Naive thymus-derived CD4-positive, alpha-beta T cell (primary cell): ENCODE measurements around the gene BICD1. TPM values are rescaled to one million over a fixed set of nuclear protein-coding genes. Genes with fewer than 3 reads are reported as not detected.
"Not testable (repeated sequence)": the region's sequence is repeated elsewhere in the genome, so short reads cannot be mapped to it uniquely, and the experiment has no call there.

Experiments
- ATAC-seq: fragments of 150-1000 bp; cut with Tn5 transposase; 2 replicates; pipeline ENCODE4 v1.10.0; 2021; ENCODE audit warnings: mild to moderate bottlenecking, moderate library complexity
- CTCF ChIA-PET: fragments of 350-600 bp; sonication (Branson Sonifier 250); formaldehyde crosslinking; loops from one replicate; lab custom pipeline; 2021; ENCODE audit warnings: antibody characterized with exemption; lab: Charles Lee
- POLR2A ChIA-PET: fragments of 350-600 bp; sonication (Branson Sonifier 250); formaldehyde crosslinking; loops from one replicate; lab custom pipeline; 2021; ENCODE audit warnings: antibody characterized with exemption, inconsistent platforms; lab: Charles Lee
- DNase-seq, 9 donors: peaks; one replicate each; pipeline versions ENCODE4 v3.0.0 to v3.0.0-alpha.2; 2020 to 2022; ENCODE audit warnings: mixed read lengths in 1 of 9
- H3K27ac ChIP-seq: one replicate; pipeline ENCODE4 v1.7.0; 2013; ENCODE audit warnings: mild to moderate bottlenecking, low read depth, low read length, moderate library complexity
- H3K27me3 ChIP-seq, 2 donors: one replicate each; pipeline ENCODE4 v1.7.0; 2013; ENCODE audit warnings: low read length in 2 of 2, mild to moderate bottlenecking in 2 of 2, moderate library complexity in 2 of 2; ENCODE audit not compliant: control insufficient read depth in 2 of 2, insufficient read depth in 2 of 2
- H3K36me3 ChIP-seq, 3 experiments: 1 replicate in 2 of 3; 2 replicates in 1 of 3; pipeline ENCODE4 v1.7.0; 2013; ENCODE audit warnings: low read length in 3 of 3, mild to moderate bottlenecking in 3 of 3, moderate library complexity in 1 of 3; ENCODE audit not compliant: insufficient read depth in 3 of 3, control insufficient read depth in 2 of 3
- H3K4me1 ChIP-seq, 2 donors: one replicate each; pipeline ENCODE4 v1.7.0; 2013; ENCODE audit warnings: low read length in 2 of 2, mild to moderate bottlenecking in 2 of 2, moderate library complexity in 1 of 2; ENCODE audit not compliant: control insufficient read depth in 2 of 2, insufficient read depth in 2 of 2
- H3K4me3 ChIP-seq: 2 replicates; pipeline ENCODE4 v1.7.0; 2013; ENCODE audit warnings: mild to moderate bottlenecking, low read length
- H3K9me3 ChIP-seq, 3 experiments: 1 replicate in 2 of 3; 2 replicates in 1 of 3; pipeline ENCODE4 v1.7.0; 2013; ENCODE audit warnings: low read length in 3 of 3; ENCODE audit not compliant: control insufficient read depth in 2 of 3
- H3K27ac Mint-ChIP-seq, 9 donors: one replicate each; pipeline ENCODE4 v1.8.0; 2020 to 2022; ENCODE audit warnings: mixed read lengths in 9 of 9, mild to moderate bottlenecking in 8 of 9, moderate library complexity in 5 of 9, inconsistent platforms in 2 of 9
- H3K27me3 Mint-ChIP-seq, 5 donors: one replicate each; pipeline ENCODE4 v1.8.0; 2021 to 2022; ENCODE audit warnings: mixed read lengths in 5 of 5, mild to moderate bottlenecking in 1 of 5
- H3K36me3 Mint-ChIP-seq, 5 donors: one replicate each; pipeline ENCODE4 v1.8.0; 2020 to 2022; ENCODE audit warnings: mixed read lengths in 5 of 5, mild to moderate bottlenecking in 3 of 5, inconsistent platforms in 1 of 5
- H3K4me1 Mint-ChIP-seq, 7 donors: one replicate each; pipeline ENCODE4 v1.8.0; 2020 to 2022; ENCODE audit warnings: mixed read lengths in 7 of 7, mild to moderate bottlenecking in 3 of 7, inconsistent platforms in 1 of 7
- H3K4me3 Mint-ChIP-seq, 10 donors: one replicate each; pipeline ENCODE4 v1.8.0; 2020 to 2022; ENCODE audit warnings: mild to moderate bottlenecking in 10 of 10, mixed read lengths in 10 of 10, moderate library complexity in 6 of 10, inconsistent platforms in 2 of 10
- H3K9me3 Mint-ChIP-seq, 11 donors: one replicate each; pipeline ENCODE4 v1.8.0; 2020 to 2022; ENCODE audit warnings: mixed read lengths in 11 of 11, mild to moderate bottlenecking in 4 of 11, inconsistent platforms in 1 of 11, moderate library complexity in 1 of 11
- intact Hi-C, 2 donors: fragments of 100-400 bp; cut with micrococcal nuclease; formaldehyde crosslinking; loops; one replicate each; pipeline ENCODE4 v1.15.1; 2023
- polyA plus RNA-seq, 2 donors: library from polyadenylated mRNA; unstranded; fragments of 300-500 nt; fragmentation: Illumina TruSeq; gene quantifications; one replicate each; pipeline ENCODE4 v1.2.3, GENCODE V29; 2021
- total RNA-seq, 6 experiments: library from RNA in 5 of 6; stranded (reverse) in 5 of 6; gene quantifications; 1 replicate in 5 of 6; 2 replicates in 1 of 6; pipeline ENCODE4 v1.2.3 and lab custom pipeline; 2021 to 2026

Gene BICD1
- total and polyA plus RNA-seq, 7 experiments from 2014 or later = 6.3 to 25.1 (median 17.4) TPM

GRCh38 chr12:32099275-32099674 lies 7.4 kb upstream of the BICD1 start:
- ATAC-seq, H3K4me1 Mint-ChIP-seq, H3K4me3 Mint-ChIP-seq, H3K9me3 Mint-ChIP-seq, H3K27ac ChIP-seq, H3K9me3 ChIP-seq, H3K27ac Mint-ChIP-seq, DNase-seq, H3K4me3 ChIP-seq, H3K36me3 ChIP-seq, H3K27me3 Mint-ChIP-seq, H3K36me3 Mint-ChIP-seq, POLR2A ChIA-PET, H3K27me3 ChIP-seq, intact Hi-C loops, H3K4me1 ChIP-seq, CTCF ChIA-PET: not testable (repeated sequence)

GRCh38 chr12:32100361-32100760 lies 6.3 kb upstream of the BICD1 start:
- no peaks in the 10 kb centered on the region for H3K36me3 Mint-ChIP-seq
- POLR2A ChIA-PET = no interaction called here
- peak overlapping the region in 1 of 9 donors; percentile 67 for H3K27ac Mint-ChIP-seq
- no peak overlapping the region for H3K4me3 ChIP-seq
- no peaks in the 10 kb centered on the region for H3K4me1 ChIP-seq
- no peaks in the 10 kb centered on the region for H3K27me3 ChIP-seq
- H3K9me3 Mint-ChIP-seq = no peaks in the 10 kb centered on the region
- intact Hi-C loops = no loop called here
- no peak for DNase-seq
- peaks cover 0 to 4% (median 0%) of the 10 kb centered on the region in 7 donors for H3K4me1 Mint-ChIP-seq
- peaks cover 0 to 8% (median 0%) of the 10 kb centered on the region in 5 donors for H3K27me3 Mint-ChIP-seq
- CTCF ChIA-PET = no interaction called here
- H3K27ac ChIP-seq = no peak overlapping the region
- no peaks in the 10 kb centered on the region for H3K9me3 ChIP-seq
- ATAC-seq = no peak
- no peaks in the 10 kb centered on the region for H3K36me3 ChIP-seq
- no peak overlapping the region for H3K4me3 Mint-ChIP-seq

DNA sequence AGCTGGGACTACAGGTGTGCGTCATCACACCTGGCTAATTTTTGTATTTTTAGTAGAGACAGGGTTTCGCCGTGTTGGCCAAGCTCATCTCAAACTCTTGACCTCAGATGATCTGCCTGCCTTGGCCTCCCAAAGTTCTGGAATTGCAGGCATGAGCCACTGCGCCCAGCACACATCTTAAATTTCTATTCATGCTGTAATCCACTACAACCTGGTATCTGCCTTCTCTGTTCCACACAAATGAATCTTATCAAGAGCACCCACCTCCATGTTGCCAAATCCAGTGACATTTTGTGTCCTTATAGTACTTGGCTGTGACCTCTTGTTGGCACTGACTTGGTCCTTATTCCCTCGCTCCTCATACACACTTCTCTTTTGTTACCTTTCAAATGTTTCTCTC lies 5.8 kb upstream of the BICD1 start:
- Histone ChIP-seq H3K27ac (no peak overlapping the region), H3K36me3 (no peaks in the 10 kb centered on the region), H3K27me3 (no peaks in the 10 kb centered on the region), H3K9me3 (no peaks in the 10 kb centered on the region), H3K4me3 (no peak overlapping the region), H3K4me1 (no peaks in the 10 kb centered on the region)
- Mint-ChIP-seq H3K27ac (no peak overlapping the region), H3K9me3 (peaks cover 0 to under 1% (median 0%) of the 10 kb centered on the region in 11 donors), H3K36me3 (no peaks in the 10 kb centered on the region), H3K4me3 (no peak overlapping the region), H3K27me3 (peaks cover 0 to 13% (median 0%) of the 10 kb centered on the region in 5 donors), H3K4me1 (peaks cover under 1 to 9% (median 2%) of the 10 kb centered on the region in 7 donors)
- intact Hi-C loops = no loop called here
- DNase-seq (no peak), ATAC-seq (no peak)
- POLR2A ChIA-PET = no interaction called here
- CTCF ChIA-PET = no interaction called here

DNA sequence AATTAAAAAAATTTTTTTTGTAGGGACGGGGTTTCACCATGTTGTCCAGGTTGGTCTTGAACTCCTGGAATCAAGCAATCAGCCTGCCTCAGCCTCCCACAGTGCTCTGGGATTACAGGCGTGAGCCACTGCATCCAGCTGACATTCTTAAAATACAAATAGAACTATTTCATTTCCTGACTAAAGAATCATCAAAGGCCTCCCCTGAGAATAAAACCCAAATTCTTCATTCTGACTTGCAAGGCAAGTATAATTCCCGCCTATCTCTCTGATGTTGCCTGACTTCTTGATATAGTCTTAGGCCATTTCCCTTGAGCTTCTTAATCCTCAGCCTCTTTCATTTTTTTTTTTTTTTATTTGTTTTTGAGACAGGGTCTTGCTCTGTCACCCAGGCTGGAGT lies 4.4 kb upstream of the BICD1 start:
- H3K27me3 ChIP-seq = no peaks in the 10 kb centered on the region
- no peak for DNase-seq
- CTCF ChIA-PET = interaction anchor here (0.6 to 0.9 kb wide), 4 partner anchors 14 to 449 kb away, joined by 3 to 5 read pairs (median 4); no protein-coding TSS in a partner anchor
- H3K4me1 ChIP-seq = peaks cover 0 to 3% of the 10 kb centered on the region in 2 donors
- Mint-ChIP-seq H3K27me3 (peaks cover 0 to 16% (median 0%) of the 10 kb centered on the region in 5 donors), H3K4me3 (no peak overlapping the region), H3K27ac (no peak overlapping the region), H3K36me3 (peaks cover 0 to 2% (median 0%) of the 10 kb centered on the region in 5 donors), H3K4me1 (peaks cover 5 to 16% (median 8%) of the 10 kb centered on the region in 7 donors), H3K9me3 (peaks cover 0 to 2% (median 0%) of the 10 kb centered on the region in 11 donors)
- peaks cover 0 to 5% (median 0%) of the 10 kb centered on the region in 3 experiments for H3K36me3 ChIP-seq
- ATAC-seq = no peak
- intact Hi-C loops = no loop called here
- no peak overlapping the region for H3K27ac ChIP-seq
- no peaks in the 10 kb centered on the region for H3K9me3 ChIP-seq
- POLR2A ChIA-PET = no interaction called here
- H3K4me3 ChIP-seq = no peak overlapping the region

GRCh38 chr12:32104572-32105355 lies 1.9 kb upstream of the BICD1 start:
- ChIA-PET POLR2A (no interaction called here), CTCF (no interaction called here)
- Histone ChIP-seq H3K4me1 (peaks cover 19 to 22% of the 10 kb centered on the region in 2 donors), H3K27ac (no peak overlapping the region), H3K4me3 (no peak overlapping the region), H3K36me3 (peaks cover 0 to 5% (median 0%) of the 10 kb centered on the region in 3 experiments), H3K27me3 (no peaks in the 10 kb centered on the region), H3K9me3 (no peaks in the 10 kb centered on the region)
- H3K4me1 Mint-ChIP-seq = peaks cover 11 to 36% (median 27%) of the 10 kb centered on the region in 7 donors
- ATAC-seq = no peak
- peaks cover 0 to 2% (median 0%) of the 10 kb centered on the region in 11 donors for H3K9me3 Mint-ChIP-seq
- peaks cover 0 to 16% (median 0%) of the 10 kb centered on the region in 5 donors for H3K27me3 Mint-ChIP-seq
- peaks cover 0 to 2% (median 0%) of the 10 kb centered on the region in 5 donors for H3K36me3 Mint-ChIP-seq
- H3K27ac Mint-ChIP-seq = peak overlapping the region in 2 of 9 donors; percentile 15 to 19
- intact Hi-C loops = loop anchor here in 1 of 2 donors (5.0 kb wide), 1 partner anchor 377 kb away; the partner anchor contains the start of gene AMN1
- H3K4me3 Mint-ChIP-seq = peak overlapping the region in 6 of 10 donors; percentile 12 to 78 (median 28)
- DNase-seq = no peak

- Histone ChIP-seq H3K27ac (peak overlapping the region; percentile 67), H3K36me3 (peaks cover 0 to 5% (median 0%) of the 10 kb centered on the region in 3 experiments), H3K9me3 (no peaks in the 10 kb centered on the region), H3K27me3 (no peaks in the 10 kb centered on the region), H3K4me1 (peaks cover 19 to 22% of the 10 kb centered on the region in 2 donors), H3K4me3 (peak overlapping the region; percentile 90)
- H3K9me3 Mint-ChIP-seq = peaks cover 0 to 2% (median 0%) of the 10 kb centered on the region in 11 donors
- H3K27ac Mint-ChIP-seq = peak overlapping the region; percentile 43 to 92 (median 79)
- ChIA-PET POLR2A (interaction anchor here (0.5 to 0.9 kb wide), 3 partner anchors 9 to 563 kb away, joined by 3 to 5 read pairs (median 4); no protein-coding TSS in a partner anchor), CTCF (interaction anchor here (0.9 to 1.7 kb wide), 2 partner anchors 206 to 453 kb away, joined by 4 read pairs; no protein-coding TSS in a partner anchor)
- H3K4me1 Mint-ChIP-seq = peaks cover 11 to 42% (median 33%) of the 10 kb centered on the region in 7 donors
- DNase-seq = peak in 3 of 9 donors; percentile 8 to 11 (median 11)
- peaks cover 0 to 15% (median 0%) of the 10 kb centered on the region in 5 donors for H3K27me3 Mint-ChIP-seq
- peaks cover 0 to 2% (median 0%) of the 10 kb centered on the region in 5 donors for H3K36me3 Mint-ChIP-seq
- H3K4me3 Mint-ChIP-seq = peak overlapping the region; percentile 82 to 98 (median 92)
- intact Hi-C loops = loop anchor here (1.0 to 5.0 kb wide), 9 partner anchors 33 to 779 kb away; partner anchors contain the start of genes AMN1 (in 2 of the 2), ETFBKMT (in 2 of the 2), DNM1L (in 1 of the 2) and RESF1 (in 1 of the 2)
- ATAC-seq = no peak
Observed at GRCh38 chr12:32105986-32106516, 596 bp upstream of the BICD1 start.
